Tibial artery (tissue), 4 donors: ENCODE data around the gene MAP3K4.

Source experiments
- DNase-seq, 2 donors: peaks; one replicate each; pipeline ENCODE4 v3.0.0-alpha.2; 2019
- H3K27ac ChIP-seq, 2 donors: fragments of 200-600 bp; sonication (generic) in 1 of 2; 1 replicate in 1 of 2; 2 replicates in 1 of 2; pipeline ENCODE4 v1.5.1; 2018 to 2019; ENCODE audit warnings: mild to moderate bottlenecking in 1 of 2
- H3K27me3 ChIP-seq, 2 donors: fragments of 200-600 bp; sonication (generic) in 1 of 2; one replicate each; pipeline versions ENCODE4 v1.5.1 to v1.6.0; 2016 to 2019
- H3K36me3 ChIP-seq, 3 donors: fragments of 200-600 bp; sonication (generic) in 2 of 3; one replicate each; pipeline ENCODE4 v1.5.1; 2016 to 2019; ENCODE audit warnings: mild to moderate bottlenecking in 2 of 3
- H3K4me1 ChIP-seq, 4 donors: fragments of 200-600 bp; sonication (generic) in 2 of 4; 1 replicate in 3 of 4; 2 replicates in 1 of 4; pipeline ENCODE4 v1.5.1; 2016 to 2019
- H3K4me3 ChIP-seq, 2 donors: fragments of 200-600 bp; sonication (generic) in 1 of 2; 1 replicate in 1 of 2; 2 replicates in 1 of 2; pipeline ENCODE4 v1.5.1; 2018 to 2019; ENCODE audit warnings: mild to moderate bottlenecking in 2 of 2
- H3K9me3 ChIP-seq, 3 donors: fragments of 200-600 bp; sonication (generic) in 1 of 3; one replicate each; pipeline ENCODE4 v1.5.1; 2016 to 2019
- intact Hi-C: fragments of 100-400 bp; cut with DNase I; formaldehyde crosslinking; loops from one replicate; pipeline ENCODE4 v1.15.0; 2023; ENCODE audit warnings: low total_unique reads
- TF ChIP-seq, protein P1 (sequence below), 2 experiments: fragments of 200-600 bp in 1 of 2; fragments of 450-650 bp in 1 of 2; IDR thresholded peaks; one replicate each; pipeline ENCODE4 v1.5.1; 2017 to 2019; ENCODE audit warnings: antibody characterized with exemption in 2 of 2, mild to moderate bottlenecking in 1 of 2, moderate library complexity in 1 of 2

The MAP3K4 gene

DNA sequence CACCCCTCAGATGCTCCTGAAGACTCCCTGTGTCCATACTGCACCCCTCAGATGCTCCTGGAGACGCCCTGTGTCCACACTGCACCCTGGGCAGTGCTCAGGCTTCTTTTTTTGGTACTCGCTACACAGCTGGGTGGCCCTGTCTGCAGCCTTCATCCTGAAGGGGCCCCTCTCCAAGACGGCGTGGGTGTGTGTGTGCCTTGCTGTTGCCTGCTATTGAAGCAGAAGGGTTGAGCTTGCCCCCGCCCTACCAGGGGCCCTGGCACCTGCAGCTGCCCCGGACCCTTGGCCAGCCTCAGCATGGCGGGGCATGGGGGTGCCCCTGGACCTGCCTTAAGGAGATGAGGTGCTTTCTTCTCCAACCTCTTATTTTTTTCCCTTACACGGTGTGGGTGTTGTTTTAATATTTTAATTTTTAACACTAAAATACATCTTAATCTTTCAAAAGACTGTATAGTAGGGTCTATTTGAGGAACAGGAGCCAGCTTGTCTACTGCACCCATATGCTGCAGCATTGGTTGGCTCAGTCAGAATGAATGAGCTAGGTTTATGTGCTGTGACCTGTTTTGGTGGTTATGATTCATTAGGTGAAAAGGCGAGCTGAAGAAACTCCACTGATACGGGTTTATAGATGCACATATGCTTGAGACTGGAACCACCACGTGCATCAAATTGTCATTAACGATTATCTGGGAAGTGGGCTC, 146.4 kb downstream of the MAP3K4 start:
- Histone ChIP-seq H3K4me1 (no peaks in the 10 kb centered on the region), H3K27me3 (no peaks in the 10 kb centered on the region), H3K36me3 (peaks cover 4 to 61% (median 16%) of the 10 kb centered on the region in 3 donors), H3K4me3 (no peak overlapping the region), H3K27ac (no peak overlapping the region), H3K9me3 (no peaks in the 10 kb centered on the region)
- TF ChIP-seq, protein P1, sequence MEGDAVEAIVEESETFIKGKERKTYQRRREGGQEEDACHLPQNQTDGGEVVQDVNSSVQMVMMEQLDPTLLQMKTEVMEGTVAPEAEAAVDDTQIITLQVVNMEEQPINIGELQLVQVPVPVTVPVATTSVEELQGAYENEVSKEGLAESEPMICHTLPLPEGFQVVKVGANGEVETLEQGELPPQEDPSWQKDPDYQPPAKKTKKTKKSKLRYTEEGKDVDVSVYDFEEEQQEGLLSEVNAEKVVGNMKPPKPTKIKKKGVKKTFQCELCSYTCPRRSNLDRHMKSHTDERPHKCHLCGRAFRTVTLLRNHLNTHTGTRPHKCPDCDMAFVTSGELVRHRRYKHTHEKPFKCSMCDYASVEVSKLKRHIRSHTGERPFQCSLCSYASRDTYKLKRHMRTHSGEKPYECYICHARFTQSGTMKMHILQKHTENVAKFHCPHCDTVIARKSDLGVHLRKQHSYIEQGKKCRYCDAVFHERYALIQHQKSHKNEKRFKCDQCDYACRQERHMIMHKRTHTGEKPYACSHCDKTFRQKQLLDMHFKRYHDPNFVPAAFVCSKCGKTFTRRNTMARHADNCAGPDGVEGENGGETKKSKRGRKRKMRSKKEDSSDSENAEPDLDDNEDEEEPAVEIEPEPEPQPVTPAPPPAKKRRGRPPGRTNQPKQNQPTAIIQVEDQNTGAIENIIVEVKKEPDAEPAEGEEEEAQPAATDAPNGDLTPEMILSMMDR (IDR thresholded peaks at IDR 0.05), result no peak
- no peak for DNase-seq
- intact Hi-C loops, result loop anchor here (5.0 kb wide), 1 partner anchor 239 kb away; no protein-coding TSS in a partner anchor

DNA sequence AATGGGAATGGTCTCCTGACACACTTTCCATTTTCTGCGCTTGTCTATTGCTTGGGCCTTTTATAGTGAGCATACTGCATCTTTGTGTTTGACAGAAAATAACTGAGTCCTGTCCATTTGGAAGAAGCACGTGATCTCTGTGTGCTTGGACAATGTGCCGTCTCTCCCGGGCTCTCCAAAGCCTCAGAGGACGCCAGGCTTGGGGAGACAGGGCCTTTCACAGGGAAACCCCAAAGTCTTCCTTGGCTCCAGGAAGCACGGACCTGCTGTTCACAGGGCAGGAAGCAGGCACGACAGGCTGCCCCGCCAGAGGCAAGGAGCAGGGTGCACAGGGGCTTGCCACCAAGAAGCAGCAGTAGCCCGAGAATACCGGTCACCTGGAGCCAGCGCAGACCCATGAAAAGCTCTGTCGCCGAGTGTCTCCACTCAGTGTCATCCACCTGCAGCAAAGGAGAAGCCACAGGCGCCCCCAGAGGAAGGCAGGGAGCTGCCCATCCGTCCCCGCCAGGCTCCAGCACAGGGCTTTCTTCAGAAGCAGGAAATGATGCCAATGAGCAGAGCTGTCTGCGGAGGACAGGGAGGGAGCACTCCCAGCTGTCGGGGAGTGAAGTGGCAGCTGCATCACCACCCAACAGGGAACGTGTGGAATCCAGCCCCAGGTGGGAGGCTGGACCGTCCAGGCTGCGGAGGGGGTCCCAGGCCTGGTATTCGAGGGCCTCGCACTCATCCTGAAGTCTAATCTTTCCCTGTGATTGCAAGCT, 147.2 kb downstream of the MAP3K4 start:
- no peaks in the 10 kb centered on the region for H3K27me3 ChIP-seq
- H3K4me1 ChIP-seq, result no peaks in the 10 kb centered on the region
- no peak for DNase-seq
- H3K4me3 ChIP-seq, result no peak overlapping the region
- no peak overlapping the region for H3K27ac ChIP-seq
- peaks cover 4 to 66% (median 16%) of the 10 kb centered on the region in 3 donors for H3K36me3 ChIP-seq
- intact Hi-C loops, result loop anchor here (5.0 kb wide), 1 partner anchor 239 kb away; no protein-coding TSS in a partner anchor
- no peaks in the 10 kb centered on the region for H3K9me3 ChIP-seq
- TF ChIP-seq, protein P1 (IDR thresholded peaks at IDR 0.05), result no peak

DNA sequence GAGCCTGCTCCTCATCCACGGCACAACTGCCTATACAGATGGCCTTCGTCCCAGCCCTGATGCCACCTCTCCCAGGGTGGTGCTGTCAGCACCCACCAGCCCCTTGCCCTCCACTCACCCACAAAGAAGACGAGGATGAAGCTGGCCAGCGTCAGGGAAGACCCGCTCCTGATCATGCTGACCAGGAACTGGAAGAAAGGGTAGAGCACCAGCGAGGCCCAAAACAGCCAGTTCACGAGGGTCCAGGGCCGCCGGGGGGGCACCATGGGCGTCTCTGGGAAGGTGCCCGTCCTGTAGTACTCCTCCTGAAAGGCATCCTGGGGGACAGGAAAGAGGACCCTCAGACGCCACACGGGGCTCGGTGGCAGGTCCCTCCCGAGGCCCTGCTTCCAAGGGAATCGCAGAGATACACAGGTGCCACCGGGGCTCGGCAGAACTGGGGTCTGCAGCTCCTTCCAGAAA, 147.8 kb downstream of the MAP3K4 start:
- intact Hi-C loops, result loop anchor here (5.0 kb wide), 1 partner anchor 238 kb away; no protein-coding TSS in a partner anchor

DNA sequence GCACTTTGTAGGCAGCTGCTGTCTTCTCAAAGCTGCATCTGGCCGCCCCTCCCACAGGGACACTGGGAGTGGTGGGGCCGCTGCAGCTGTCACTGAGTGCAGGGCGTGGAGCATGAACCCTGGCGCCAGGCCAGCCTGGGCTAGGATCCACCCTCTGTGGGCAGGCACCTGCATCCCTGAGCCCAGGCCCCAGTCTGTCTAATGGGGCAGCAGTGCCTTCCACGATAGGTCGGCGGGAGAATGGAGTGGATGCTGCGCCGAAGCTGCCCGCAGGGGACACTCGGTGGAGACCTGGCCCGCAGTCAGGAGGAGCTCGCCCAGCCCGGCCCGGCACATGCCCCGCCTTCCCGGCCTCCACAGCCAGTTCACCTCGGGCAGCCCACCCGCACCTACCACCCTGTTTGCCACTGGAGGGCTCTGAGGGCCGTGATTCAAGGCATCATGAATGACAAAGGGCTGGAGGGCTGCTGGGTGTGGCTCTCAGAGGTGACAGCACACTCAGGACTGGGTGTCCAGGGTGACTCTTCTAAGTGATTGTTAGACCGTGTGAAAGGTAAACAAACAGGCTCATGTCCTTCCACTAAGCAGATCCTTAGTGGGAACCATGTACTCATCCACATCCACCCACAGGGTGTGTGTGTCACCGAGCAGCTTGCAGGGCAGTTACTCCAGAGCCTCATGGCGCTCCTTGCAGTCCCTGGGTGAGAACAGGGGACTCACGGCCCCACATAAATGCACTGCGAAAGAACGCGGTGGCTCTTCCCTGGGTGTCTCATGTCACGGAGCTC, 148.4 kb downstream of the MAP3K4 start:
- TF ChIP-seq, protein P1 (IDR thresholded peaks at IDR 0.05), result no peak
- H3K9me3 ChIP-seq, result no peaks in the 10 kb centered on the region
- H3K4me3 ChIP-seq, result no peak overlapping the region
- no peaks in the 10 kb centered on the region for H3K4me1 ChIP-seq
- peaks cover 4 to 59% (median 16%) of the 10 kb centered on the region in 3 donors for H3K36me3 ChIP-seq
- DNase-seq, result no peak
- H3K27ac ChIP-seq, result no peak overlapping the region
- intact Hi-C loops, result loop anchor here (5.0 kb wide), 1 partner anchor 237 kb away; no protein-coding TSS in a partner anchor
- no peaks in the 10 kb centered on the region for H3K27me3 ChIP-seq

More for the DNA sequence above, 147.8 kb downstream of the MAP3K4 start:
- no peaks in the 10 kb centered on the region for H3K9me3 ChIP-seq
- no peaks in the 10 kb centered on the region for H3K4me1 ChIP-seq
- no peaks in the 10 kb centered on the region for H3K27me3 ChIP-seq
- no peak overlapping the region for H3K27ac ChIP-seq
- peaks cover 4 to 64% (median 16%) of the 10 kb centered on the region in 3 donors for H3K36me3 ChIP-seq
- H3K4me3 ChIP-seq, result no peak overlapping the region
- TF ChIP-seq, protein P1 (IDR thresholded peaks at IDR 0.05), result no peak
- DNase-seq, result no peak

GRCh38 chr6:161140554-161140875, 148.9 kb downstream of the MAP3K4 start:
- Histone ChIP-seq H3K36me3 (peaks cover 4 to 58% (median 16%) of the 10 kb centered on the region in 3 donors), H3K27me3 (no peaks in the 10 kb centered on the region), H3K9me3 (no peaks in the 10 kb centered on the region), H3K4me1 (no peaks in the 10 kb centered on the region), H3K27ac (no peak overlapping the region), H3K4me3 (no peak overlapping the region)
- TF ChIP-seq, protein P1 (IDR thresholded peaks at IDR 0.05), result no peak
- intact Hi-C loops, result no loop called here
- no peak for DNase-seq
